HEK293 (cell line): ENCODE measurements around the gene HS1BP3.

Source experiments
- CTCF ChIP-seq: fragments of 450-650 bp; formaldehyde crosslinking; IDR thresholded peaks from 2 replicates; pipeline ENCODE4 v1.5.1; 2016; ENCODE audit warnings: missing biosample characterization, missing genetic modification characterization
- MYNN ChIP-seq: fragments of 450-650 bp; formaldehyde crosslinking; IDR thresholded peaks from 2 replicates; pipeline ENCODE4 v1.5.1; 2016; ENCODE audit warnings: missing biosample characterization, missing genetic modification characterization, borderline replicate concordance
- ZBTB48 ChIP-seq: fragments of 450-650 bp; formaldehyde crosslinking; IDR thresholded peaks from 2 replicates; pipeline ENCODE4 v1.5.1; 2016; ENCODE audit warnings: missing biosample characterization, missing genetic modification characterization
- ZFP41 ChIP-seq: fragments of 450-650 bp; formaldehyde crosslinking; IDR thresholded peaks from 2 replicates; pipeline ENCODE4 v1.5.1; 2016; ENCODE audit warnings: missing biosample characterization, missing genetic modification characterization, borderline replicate concordance
- ZNF175 ChIP-seq: fragments of 450-650 bp; formaldehyde crosslinking; IDR thresholded peaks from 2 replicates; pipeline ENCODE4 v1.5.1; 2016; ENCODE audit warnings: missing biosample characterization, missing genetic modification characterization
- ZNF302 ChIP-seq: fragments of 450-650 bp; formaldehyde crosslinking; IDR thresholded peaks from 2 replicates; pipeline ENCODE4 v1.5.1; 2016; ENCODE audit warnings: missing biosample characterization, missing genetic modification characterization, low read depth
- ZNF366 ChIP-seq: fragments of 450-650 bp; formaldehyde crosslinking; conservative IDR thresholded peaks from 2 replicates; pipeline ENCODE4 v1.5.1; 2016; ENCODE audit warnings: missing biosample characterization, missing genetic modification characterization
- ZNF701 ChIP-seq: fragments of 450-650 bp; formaldehyde crosslinking; IDR thresholded peaks from 2 replicates; pipeline ENCODE4 v1.5.1; 2016; ENCODE audit warnings: missing biosample characterization, missing genetic modification characterization

GRCh38 chr2:20614201-20615067 lies 36.5 kb downstream of the HS1BP3 start:
- no peak for TF ChIP-seq ZNF302 (tag by site-specific recombination)
- no peak for TF ChIP-seq CTCF (tag by site-specific recombination)
- no peak for TF ChIP-seq ZNF175 (tag by site-specific recombination)
- TF ChIP-seq ZNF701 = no peak
- TF ChIP-seq ZBTB48 (tag by site-specific recombination) = no peak
- no peak for TF ChIP-seq MYNN
- TF ChIP-seq ZFP41 (tag by site-specific recombination) = no peak
- TF ChIP-seq ZNF366 (tag by site-specific recombination) = no peak
